SK-N-MC (cell line): ENCODE results near the gene CREB5.

Experiments
- DNase-seq: peaks from one replicate; pipeline ENCODE4 v3.0.0-alpha.2; 2011; ENCODE audit warnings: low read depth, low spot score
- H3K27ac ChIP-seq: fragments of 200-600 bp; sonication (generic); 2 replicates; pipeline ENCODE4 v1.5.1; 2016; ENCODE audit warnings: mixed run types
- H3K36me3 ChIP-seq: fragments of 200-600 bp; sonication (generic); 2 replicates; pipeline ENCODE4 v1.6.1; 2017; ENCODE audit warnings: antibody characterized with exemption, low read length, mixed read lengths; ENCODE audit not compliant: insufficient read depth
- H3K4me3 ChIP-seq: fragments of 200-600 bp; sonication (generic); 2 replicates; pipeline ENCODE4 v1.5.1; 2016
- H3K9ac ChIP-seq: fragments of 200-600 bp; sonication (generic); 2 replicates; pipeline ENCODE4 v1.8.0; 2017; ENCODE audit warnings: mixed run types, mixed read lengths; ENCODE audit not compliant: insufficient read length
- H3K9me3 ChIP-seq: fragments of 200-600 bp; sonication (generic); 2 replicates; pipeline ENCODE4 v1.6.1; 2017; ENCODE audit warnings: low read depth, mild to moderate bottlenecking, antibody characterized with exemption, low read length, moderate library complexity, mixed read lengths
- EZH2 ChIP-seq: fragments of 200-600 bp; sonication (generic); IDR thresholded peaks from one replicate; pipeline ENCODE4 v1.6.1; 2017; ENCODE audit warnings: antibody characterized with exemption
- FOXP2 ChIP-seq: optimal IDR thresholded peaks from 2 replicates; pipeline ENCODE3; 2011; ENCODE audit warnings: mild to moderate bottlenecking, moderate library complexity; ENCODE audit not compliant: insufficient read depth; ENCODE audit errors: extremely low read length, control extremely low read depth
- POLR2AphosphoS5 ChIP-seq: IDR thresholded peaks from 2 replicates; pipeline ENCODE4 v1.6.1; 2012; ENCODE audit warnings: mild to moderate bottlenecking, low read depth, low read length, borderline replicate concordance

Gene CREB5

DNA sequence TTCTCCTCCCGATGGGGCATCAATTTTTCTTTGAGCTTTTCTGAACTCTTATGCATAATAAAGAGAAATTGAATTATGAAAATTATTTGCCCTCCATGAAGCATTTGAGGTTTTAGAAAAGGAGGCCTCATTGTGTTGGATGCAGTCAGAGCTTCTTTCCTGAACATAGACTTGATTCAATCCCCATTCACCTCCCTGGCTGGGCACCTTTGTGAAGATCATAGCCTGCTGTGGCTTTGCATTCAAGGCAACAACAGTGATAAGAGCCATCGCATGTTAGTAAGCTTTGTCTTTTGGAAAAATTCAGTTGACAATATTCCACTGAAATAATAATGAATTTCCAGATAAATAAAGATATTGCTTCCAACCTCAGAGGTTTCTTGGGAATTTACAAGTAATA, 458.8 kb downstream of the CREB5 start:
- Histone ChIP-seq H3K27ac (no peak overlapping the region), H3K9ac (no peak overlapping the region), H3K4me3 (no peak overlapping the region), H3K36me3 (no peaks in the 10 kb centered on the region), H3K9me3 (no peaks in the 10 kb centered on the region)
- DNase-seq = no peak
- no peak for TF ChIP-seq FOXP2
- TF ChIP-seq POLR2AphosphoS5 = no peak
- no peak for TF ChIP-seq EZH2

DNA sequence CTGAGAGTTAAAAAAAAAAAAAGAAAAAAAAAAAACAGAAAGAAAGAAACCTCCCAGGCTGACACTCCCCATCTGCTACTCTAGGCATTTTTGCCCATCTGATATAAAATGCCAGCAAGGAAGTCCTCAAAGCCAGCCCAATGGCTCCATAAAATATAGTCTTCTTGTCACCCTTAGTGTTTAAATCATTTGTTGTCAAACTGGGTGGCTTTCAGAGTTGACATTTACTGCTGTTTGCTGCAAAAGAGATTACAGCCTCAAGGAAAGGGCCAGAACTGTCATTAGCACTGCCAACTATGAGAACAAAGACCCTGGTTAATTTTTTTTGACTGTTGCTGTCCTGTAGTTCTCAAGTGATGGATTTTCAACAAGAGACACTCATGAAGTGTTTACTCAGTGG, 459.3 kb downstream of the CREB5 start:
- DNase-seq = no peak
- Histone ChIP-seq H3K27ac (no peak overlapping the region), H3K4me3 (no peak overlapping the region), H3K9ac (no peak overlapping the region), H3K36me3 (no peaks in the 10 kb centered on the region), H3K9me3 (no peaks in the 10 kb centered on the region)
- no peak for TF ChIP-seq POLR2AphosphoS5
- no peak for TF ChIP-seq EZH2
- TF ChIP-seq FOXP2 = no peak

DNA sequence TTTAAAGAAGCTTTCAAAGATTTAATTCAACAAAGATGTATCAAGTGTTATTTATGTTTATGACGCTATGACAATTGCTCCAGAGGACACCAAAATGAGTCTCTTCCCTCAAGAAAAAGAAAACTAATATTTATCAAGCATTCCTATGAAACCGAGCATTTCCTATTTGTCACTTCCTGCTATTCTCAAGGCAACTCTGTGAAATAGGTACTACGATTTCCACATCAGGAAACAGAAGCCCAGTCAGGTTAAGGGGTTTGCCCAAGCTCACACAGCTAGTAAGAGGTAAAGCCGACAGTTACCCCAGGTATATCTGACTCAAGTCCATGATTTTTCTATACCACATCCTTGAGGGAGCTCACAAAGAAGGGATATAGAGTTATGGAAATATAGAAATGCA, 459.9 kb downstream of the CREB5 start:
- no peaks in the 10 kb centered on the region for H3K9me3 ChIP-seq
- no peak for DNase-seq

DNA sequence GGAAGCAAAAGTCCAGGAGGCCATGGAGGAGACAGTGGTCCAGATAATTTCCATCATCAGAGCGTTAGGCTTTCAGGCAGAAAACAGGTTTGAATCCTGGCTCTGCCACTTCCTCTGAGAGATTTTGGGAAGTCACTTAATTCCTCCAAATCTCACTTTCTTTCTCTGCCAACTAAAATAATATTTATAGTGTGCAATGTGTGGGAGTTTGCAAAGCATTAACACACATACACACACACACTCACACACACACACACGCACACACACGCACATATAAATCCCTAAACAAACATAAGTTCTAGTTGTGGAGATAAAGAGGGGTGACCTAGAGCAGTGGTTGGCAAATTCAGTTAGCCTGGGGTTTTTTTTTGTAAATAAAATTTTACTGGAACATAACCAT, 461.0 kb downstream of the CREB5 start:
- no peak overlapping the region for H3K4me3 ChIP-seq
- TF ChIP-seq FOXP2 (no peak), EZH2 (no peak), POLR2AphosphoS5 (no peak)
- H3K9me3 ChIP-seq = no peaks in the 10 kb centered on the region
- H3K27ac ChIP-seq = no peak overlapping the region
- H3K9ac ChIP-seq = no peak overlapping the region
- H3K36me3 ChIP-seq = no peaks in the 10 kb centered on the region
- DNase-seq = no peak

More for the DNA sequence above, 459.9 kb downstream of the CREB5 start:
- TF ChIP-seq FOXP2 (no peak), EZH2 (no peak), POLR2AphosphoS5 (no peak)
- no peak overlapping the region for H3K9ac ChIP-seq
- no peak overlapping the region for H3K4me3 ChIP-seq
- no peak overlapping the region for H3K27ac ChIP-seq
- no peaks in the 10 kb centered on the region for H3K36me3 ChIP-seq

DNA sequence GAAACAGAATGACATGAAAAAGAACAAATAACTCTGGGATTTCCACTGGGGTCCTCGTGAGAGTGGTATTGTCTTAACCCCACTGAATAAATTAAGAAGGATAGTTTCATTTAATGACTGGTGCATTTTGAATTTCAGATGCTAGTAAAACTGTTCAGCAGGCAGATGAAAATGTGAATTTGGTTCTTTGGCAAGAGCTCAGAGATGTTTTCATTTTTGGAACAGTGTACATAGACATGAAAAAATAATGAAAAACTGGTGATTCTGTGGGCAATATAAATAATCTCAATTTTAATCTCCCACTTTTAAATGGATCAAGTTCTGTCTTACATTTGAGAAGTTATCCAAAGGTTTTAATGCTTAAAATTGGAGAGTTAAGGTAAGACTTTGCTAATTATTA, 461.7 kb downstream of the CREB5 start:
- DNase-seq = no peak
- no peak overlapping the region for H3K27ac ChIP-seq
- H3K36me3 ChIP-seq = no peaks in the 10 kb centered on the region
- H3K4me3 ChIP-seq = no peak overlapping the region
- no peak overlapping the region for H3K9ac ChIP-seq
- no peaks in the 10 kb centered on the region for H3K9me3 ChIP-seq
- TF ChIP-seq FOXP2 = no peak
- no peak for TF ChIP-seq POLR2AphosphoS5
- TF ChIP-seq EZH2 = no peak
